ENCODE results near the gene ASPHD2.

ASPHD2 gene

DNA sequence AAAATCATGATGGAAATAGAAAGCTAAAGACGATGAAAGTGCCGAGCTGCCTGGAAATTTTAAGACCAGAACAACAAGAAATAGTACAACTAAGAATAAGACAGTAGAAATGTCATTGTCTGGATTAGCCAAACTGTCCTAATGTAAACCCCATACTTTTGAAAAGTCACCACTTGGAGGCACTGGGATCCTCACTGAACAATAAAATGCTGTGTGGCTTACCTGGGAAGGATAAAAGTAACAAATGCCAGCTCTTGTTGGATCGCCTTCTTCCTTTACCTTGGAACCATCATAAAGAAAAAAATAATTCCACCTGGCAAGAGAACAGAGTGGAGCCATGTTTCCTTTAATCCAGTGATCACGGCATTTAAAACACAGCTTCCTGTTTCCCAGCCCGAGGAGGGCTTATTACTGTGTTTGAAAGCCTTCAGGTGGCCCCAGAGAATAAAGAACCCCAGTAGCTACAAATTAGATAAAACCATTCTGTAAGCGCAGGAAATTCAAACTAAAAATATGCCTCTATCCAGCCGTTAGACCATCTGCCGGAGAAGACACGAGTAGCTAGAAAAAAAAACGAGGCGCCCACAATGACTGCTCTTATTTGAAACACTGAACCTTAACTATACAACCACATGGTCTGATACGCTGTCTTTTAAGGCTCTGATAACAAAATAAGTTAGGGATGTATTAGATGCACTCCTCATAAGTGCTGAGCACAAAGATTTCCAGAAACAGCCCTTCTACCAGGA is 50.2 kb downstream of the ASPHD2 start:
- peak; percentile 41 for DNase-seq

DNA sequence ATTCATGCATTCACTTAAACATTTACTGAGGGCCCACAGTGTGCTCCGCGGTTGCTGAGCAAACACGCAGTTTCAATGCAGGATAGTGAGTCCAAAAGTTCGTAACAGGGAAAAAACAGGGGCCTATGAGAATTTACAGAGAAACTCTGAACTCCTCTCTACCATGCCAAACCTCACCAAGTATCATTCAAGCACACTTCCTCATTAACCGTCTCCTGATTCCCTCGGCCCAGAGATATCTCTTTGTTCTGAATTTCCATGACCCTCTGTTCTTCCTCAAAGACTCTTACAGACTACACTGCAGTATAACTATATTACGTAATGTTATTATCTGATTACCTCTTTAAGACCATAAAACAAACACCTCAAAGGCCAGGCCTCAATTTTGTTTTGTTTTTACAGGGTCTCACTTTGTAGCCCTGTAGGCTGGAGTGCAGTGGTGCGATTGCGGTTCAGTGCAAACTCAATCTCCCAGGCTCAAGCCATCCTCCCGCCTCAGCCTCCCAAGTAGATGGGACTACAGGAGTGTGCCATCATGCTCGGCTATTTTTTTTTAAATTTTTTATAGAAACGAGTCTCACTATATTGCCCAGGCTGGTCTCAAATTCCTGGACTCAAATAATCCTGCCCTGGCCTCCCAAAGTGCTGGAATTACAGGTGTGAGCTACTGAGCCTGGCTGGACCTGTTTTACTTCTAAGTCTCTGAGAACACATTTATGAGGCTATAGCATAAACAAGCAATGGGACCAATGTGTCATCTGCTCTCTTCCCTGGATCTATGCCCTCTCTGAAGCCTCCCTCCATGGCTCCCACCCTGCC is 50.9 kb downstream of the ASPHD2 start:
- DNase-seq = peak; percentile 50

- no peak for DNase-seq
Observed at GRCh38 chr22:26480611-26480932, 51.5 kb downstream of the ASPHD2 start.

DNA sequence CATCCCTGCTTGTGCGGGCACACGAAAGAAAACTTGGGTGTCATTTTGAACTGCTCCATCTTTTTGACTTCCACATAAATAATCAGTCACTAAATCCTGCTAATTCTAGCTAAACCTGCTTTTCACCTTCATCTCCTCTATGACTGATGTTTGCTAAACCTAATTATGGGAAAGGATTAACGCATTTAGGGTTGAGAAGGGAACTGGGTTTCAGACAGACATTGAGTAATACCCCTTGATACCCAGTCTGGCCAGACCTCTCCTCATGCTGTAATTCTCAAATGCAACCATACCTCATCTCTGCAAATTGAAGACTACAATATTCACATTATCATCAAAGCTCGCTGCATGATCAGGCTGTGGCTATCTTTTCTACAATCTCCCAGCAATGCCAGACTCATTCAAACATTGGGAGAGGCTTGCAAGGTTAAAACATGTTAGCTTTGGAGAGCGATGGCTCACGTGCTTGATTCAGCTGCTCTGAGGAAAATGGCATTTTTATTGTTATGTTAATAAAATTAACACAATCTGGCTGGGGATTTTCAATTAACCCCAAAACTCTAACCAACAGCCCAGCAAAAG is 52.1 kb downstream of the ASPHD2 start:
- DNase-seq = no peak

DNA sequence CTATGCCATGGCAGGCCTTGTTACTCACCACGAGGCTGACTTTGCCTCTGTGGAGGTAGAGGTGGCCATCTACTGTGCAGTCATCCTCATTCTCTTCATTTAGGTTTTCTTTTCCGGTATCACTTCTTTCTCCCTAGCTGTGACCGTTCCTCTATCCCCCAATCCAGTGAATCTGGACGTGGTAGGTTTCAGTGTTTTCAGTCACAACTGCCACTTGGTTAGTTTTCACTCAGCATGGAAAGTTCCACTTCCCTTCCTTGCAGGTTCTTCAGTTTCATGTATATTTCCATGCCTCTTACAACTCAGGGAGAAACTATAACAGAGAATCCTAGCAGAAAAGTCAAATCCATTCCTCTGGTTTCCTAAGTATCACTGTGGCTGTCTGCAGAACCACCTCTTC is 52.6 kb downstream of the ASPHD2 start:
- no peak for DNase-seq

DNA sequence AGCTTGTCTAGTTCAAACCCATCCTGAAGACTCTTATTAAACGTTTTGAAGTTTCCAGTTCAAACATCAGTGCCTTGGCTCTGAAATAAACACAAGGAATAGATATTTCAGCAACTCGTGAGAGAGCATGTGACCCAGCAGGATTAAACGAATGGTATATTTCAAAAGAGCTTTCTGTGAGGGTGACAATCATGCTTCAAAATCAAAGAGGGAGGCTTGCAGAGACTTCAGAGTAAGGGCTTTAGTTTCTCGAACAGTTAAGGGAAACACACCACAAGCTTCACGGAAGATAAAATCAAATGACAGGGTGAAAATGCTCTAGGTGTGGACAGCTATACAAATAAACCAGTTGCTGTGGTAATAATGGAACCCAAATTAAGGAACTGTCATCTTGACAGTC is 53.1 kb downstream of the ASPHD2 start:
- DNase-seq = no peak

DNA sequence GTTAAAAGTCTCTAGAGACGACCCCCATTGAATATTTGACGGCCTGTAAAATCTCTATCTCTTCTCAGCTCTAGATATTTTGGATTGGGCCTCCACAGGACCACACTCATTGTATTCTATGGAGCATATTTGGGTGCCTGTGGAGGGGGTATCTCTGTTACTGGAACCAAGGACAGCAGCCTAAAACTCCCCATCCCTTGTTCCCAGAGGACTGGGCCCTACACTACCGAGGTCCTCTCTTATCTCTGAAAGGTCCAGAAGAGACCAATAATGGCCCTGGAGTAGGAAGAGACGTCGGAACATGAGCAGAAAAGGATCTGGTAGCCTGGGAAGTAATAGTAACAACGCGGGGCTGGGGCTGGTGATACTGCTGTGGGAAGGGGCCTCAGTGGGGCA is 54.0 kb downstream of the ASPHD2 start:
- no peak for DNase-seq

DNA sequence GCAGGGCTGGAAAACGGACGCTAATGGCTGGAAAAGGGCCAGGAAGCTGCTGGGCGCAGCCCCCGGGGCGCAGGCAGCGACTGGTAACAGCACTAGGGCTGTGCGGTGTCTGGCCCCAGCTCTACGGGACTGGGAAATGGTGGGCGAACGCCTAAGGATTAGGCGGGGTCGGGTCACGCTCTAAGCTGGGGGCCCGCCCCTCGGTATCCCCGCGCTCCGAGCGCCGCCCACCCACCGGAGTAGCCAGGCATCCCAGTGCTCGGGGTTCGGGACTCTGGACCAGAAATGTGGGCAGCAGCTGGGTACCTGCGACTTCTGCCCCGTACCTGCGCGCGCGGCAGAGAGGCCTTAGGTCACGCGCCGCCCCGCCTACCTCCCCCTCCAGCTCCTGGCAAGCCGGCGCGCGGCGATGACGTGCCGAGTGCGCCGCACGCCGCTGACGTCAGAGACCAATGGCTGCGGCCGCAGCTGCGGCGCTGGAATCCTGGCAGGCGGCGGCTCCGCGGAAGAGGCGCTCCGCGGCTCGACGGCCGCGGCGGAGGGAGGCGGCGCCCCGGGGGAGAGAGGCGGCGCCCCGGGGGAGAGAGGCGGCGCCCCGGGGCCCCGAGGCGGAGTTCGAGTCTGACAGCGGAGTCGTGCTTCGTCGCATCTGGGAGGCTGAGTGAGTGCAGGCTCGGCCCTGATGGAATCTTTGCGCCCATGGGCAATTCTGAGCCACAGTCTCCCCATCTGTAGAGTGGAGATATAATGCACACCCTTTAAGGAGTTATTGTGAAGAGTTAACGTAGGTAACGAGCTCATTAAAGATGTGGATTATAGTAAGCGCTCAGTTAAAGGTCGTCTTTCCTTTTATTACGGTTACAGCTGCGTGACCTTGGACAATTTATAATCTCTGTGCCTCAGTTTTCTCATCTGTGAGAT is 54.6 kb downstream of the ASPHD2 start, which contains the start of the genes HPS4 and SRRD:
Gene HPS4 (minus strand): TSS at position 345 of the 921 bp plus-strand sequence. CDS start 2,021 bp downstream, outside the sequence.
Gene SRRD (plus strand): TSS at position 439 of the 921 bp plus-strand sequence. CDS start 14 bp downstream, at position 453.
- DNase-seq = peak; percentile 93

GRCh38 chr22:26484360-26484706 is 55.3 kb downstream of the ASPHD2 start:
- DNase-seq = no peak

- no peak for DNase-seq
Observed at GRCh38 chr22:26485013-26485412, 56.0 kb downstream of the ASPHD2 start.

DNA sequence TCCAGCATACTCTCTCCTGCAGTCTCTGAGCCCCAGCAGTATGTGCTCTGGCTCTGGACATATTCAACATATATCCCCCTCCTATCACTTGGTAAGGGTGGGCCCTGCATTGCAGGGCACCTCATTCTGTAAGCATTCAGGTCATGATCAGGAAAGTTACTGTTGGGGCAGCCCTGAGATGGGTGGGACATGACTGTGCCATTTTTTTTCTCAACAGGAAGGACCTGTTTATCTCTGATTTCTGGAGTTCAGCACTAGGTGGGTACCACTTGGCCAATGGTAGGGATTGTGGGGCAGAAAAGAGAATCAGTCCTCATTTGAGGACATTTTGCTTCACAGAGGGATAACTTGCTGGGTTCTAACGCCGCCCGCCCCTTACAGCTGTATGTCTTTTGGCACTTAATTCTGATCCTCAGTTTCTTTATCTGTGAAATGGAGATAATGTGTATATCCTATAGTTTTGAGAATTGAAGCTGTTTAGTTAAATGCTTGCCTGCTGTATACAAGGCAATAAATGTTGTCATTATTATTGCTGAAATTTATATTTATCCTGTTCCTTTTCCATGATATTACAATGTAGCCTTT is 56.8 kb downstream of the ASPHD2 start:
- DNase-seq = no peak

DNA sequence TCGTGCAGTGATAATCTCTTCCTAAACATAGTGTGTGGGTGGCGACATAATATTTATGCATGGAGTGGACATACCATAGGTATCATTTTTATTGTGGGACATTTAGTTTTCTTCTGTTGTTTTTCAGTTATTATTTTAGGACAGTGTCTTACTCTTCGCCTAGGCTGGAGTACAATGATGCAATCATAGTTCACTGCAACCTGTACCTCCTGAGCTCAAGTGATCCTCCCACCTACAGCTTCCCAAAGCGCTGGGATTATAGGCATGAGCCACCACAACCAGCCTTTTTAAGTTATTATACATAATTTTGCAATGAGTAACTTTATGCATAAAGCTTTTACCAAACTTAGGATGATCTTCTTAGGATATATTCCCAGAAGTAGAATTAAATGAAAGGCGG is 57.3 kb downstream of the ASPHD2 start:
- no peak for DNase-seq

GRCh38 chr22:26487996-26488395 is 58.9 kb downstream of the ASPHD2 start:
- DNase-seq = no peak

- DNase-seq = no peak
Observed at GRCh38 chr22:26489447-26490036, 60.5 kb downstream of the ASPHD2 start.

DNA sequence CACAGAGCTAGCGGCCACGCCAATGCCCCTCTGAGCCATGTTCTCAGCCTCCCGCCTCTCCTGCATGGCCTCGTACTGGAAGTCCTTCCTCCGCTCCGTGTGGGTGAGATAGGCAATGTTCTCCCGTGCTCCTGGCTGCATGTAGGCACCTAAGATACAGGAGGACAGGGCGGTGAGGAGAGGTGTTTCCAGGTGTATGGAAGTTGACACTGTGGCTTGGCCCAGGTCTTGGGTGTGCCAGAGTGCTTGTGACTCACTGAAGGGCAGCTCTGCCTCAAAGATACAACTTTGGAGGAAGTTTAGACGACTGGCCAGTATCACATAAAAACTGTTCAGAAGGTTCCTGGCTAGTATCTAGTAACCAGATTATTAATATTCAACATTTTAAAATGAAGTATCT is 63.2 kb downstream of the ASPHD2 start:
- DNase-seq = no peak

DNA sequence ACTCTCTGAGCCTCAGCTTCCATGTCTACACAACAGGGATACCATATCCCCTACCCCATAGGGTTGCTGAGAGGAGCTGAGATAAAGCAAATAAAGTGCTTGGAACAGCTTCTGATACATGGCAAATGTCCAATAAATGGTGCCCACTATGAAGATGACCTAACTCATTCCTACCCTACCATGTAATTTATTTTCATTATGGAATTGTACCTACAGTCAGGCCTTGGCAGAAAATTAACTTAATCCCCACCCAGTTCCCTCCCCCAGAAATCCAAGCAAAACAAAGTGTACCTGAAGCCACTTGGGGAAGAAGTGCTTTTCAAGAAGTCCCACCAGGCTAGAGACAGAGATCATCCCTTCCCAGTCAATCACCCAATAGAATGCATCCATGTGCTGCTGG is 65.4 kb downstream of the ASPHD2 start:
- no peak for DNase-seq

All from KG1 (cell line).